ENCODE measurements around the gene SRGAP3. TPM values are rescaled to one million over a fixed set of nuclear protein-coding genes. Genes with fewer than 3 reads are reported as not detected.

Gene SRGAP3
- total RNA-seq, 4 donors from 2014 or later = 2.4 to 35.5 (median 8.2) TPM

DNA sequence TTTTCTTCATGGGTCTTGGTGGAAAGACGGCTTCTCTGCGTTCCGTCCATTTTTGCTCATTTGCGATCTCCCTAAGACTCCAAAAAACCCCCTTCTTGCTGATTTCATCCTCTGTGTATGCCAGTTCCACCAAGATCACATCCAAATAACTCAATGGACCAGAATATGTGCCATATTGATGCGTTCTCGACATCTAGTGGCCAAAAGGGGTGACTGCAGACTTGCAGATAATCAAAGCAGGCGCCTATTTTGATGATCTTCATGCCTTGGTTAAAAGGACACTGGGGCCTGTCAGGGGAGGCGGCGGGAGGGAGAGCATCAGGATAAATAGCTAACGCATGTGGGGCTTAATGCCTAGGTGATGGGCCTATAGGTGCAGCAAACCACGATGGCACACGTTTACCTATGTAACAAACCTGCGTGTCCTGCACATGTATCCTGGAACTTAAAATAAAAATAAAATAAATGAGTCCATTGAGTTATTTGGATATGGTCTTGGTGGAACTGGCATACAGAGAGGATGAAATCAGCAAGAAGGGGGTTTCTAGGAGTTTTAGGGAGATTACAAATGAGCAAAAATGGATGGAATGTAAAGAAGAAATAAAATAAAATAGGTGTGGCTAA, 182.0 kb downstream of the SRGAP3 start:
- H3K27ac ChIP-seq = peak overlapping the region in 1 of 2 donors; percentile 49
- intact Hi-C loops (cut with DNase I; ENCODE audit: low total_unique reads) = loop anchor here (10.0 kb wide), 1 partner anchor 73 kb away; no protein-coding TSS in a partner anchor
- DNase-seq = peak; percentile 57 to 61
- no peaks in the 10 kb centered on the region for H3K4me1 ChIP-seq
- H3K4me3 ChIP-seq = no peak overlapping the region
- H3K27me3 ChIP-seq = no peaks in the 10 kb centered on the region
- no peaks in the 10 kb centered on the region for H3K36me3 ChIP-seq
- H3K9me3 ChIP-seq = no peaks in the 10 kb centered on the region
- TF ChIP-seq, protein P1, sequence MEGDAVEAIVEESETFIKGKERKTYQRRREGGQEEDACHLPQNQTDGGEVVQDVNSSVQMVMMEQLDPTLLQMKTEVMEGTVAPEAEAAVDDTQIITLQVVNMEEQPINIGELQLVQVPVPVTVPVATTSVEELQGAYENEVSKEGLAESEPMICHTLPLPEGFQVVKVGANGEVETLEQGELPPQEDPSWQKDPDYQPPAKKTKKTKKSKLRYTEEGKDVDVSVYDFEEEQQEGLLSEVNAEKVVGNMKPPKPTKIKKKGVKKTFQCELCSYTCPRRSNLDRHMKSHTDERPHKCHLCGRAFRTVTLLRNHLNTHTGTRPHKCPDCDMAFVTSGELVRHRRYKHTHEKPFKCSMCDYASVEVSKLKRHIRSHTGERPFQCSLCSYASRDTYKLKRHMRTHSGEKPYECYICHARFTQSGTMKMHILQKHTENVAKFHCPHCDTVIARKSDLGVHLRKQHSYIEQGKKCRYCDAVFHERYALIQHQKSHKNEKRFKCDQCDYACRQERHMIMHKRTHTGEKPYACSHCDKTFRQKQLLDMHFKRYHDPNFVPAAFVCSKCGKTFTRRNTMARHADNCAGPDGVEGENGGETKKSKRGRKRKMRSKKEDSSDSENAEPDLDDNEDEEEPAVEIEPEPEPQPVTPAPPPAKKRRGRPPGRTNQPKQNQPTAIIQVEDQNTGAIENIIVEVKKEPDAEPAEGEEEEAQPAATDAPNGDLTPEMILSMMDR (IDR thresholded peaks at IDR 0.05) = peak; percentile 78 to 93 (median 83)
- TF ChIP-seq POLR2A (IDR thresholded peaks at IDR 0.05) = no peak

DNA sequence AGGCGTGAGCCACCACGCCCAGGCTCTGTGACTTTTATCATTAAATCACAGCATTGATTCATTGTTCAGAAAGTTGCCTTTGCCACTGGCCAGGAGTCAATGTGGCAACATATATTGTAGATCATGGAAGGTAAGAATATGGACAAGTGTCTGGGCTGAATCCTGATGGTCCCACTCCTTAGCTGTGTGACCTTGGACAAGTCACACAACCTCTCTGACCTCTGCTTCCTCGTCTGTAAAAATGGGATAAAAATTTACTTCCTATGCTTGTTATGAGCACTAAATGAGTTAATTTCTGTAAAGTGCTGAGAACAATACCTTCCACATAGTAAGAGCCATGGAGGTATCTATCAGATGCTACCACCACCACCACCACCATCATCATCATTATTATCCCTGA, 182.7 kb downstream of the SRGAP3 start:
- Histone ChIP-seq H3K27ac (no peak overlapping the region), H3K36me3 (no peaks in the 10 kb centered on the region), H3K4me3 (no peak overlapping the region), H3K9me3 (no peaks in the 10 kb centered on the region), H3K4me1 (no peaks in the 10 kb centered on the region), H3K27me3 (no peaks in the 10 kb centered on the region)
- TF ChIP-seq POLR2A (IDR thresholded peaks at IDR 0.05) = no peak
- TF ChIP-seq, protein P1 (IDR thresholded peaks at IDR 0.05) = no peak
- no peak for DNase-seq
- intact Hi-C loops (cut with DNase I; ENCODE audit: low total_unique reads) = loop anchor here (10.0 kb wide), 1 partner anchor 72 kb away; no protein-coding TSS in a partner anchor

DNA sequence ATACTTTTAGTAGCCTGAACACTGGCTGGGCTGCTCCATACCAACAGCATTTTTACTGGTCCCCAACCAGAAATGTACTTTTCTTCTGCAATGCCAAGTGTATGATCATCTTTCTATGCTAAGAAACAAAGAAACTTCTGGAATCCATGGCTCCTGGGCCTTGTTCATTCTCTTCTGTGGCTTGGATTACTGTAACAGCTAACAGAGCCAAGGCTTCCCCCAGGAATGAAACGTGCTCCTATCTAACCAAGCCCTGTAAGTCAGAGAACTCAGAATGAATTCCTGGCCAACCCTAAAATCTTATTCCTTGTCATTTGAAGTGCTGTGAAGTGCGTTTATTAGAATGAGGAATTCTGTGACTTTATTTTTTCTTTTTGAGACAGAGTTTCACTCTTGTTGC, 183.3 kb downstream of the SRGAP3 start:
- intact Hi-C loops (cut with DNase I; ENCODE audit: low total_unique reads) = loop anchor here (10.0 kb wide), 1 partner anchor 71 kb away; no protein-coding TSS in a partner anchor
- Histone ChIP-seq H3K27ac (no peak overlapping the region), H3K36me3 (no peaks in the 10 kb centered on the region), H3K27me3 (no peaks in the 10 kb centered on the region), H3K4me3 (no peak overlapping the region), H3K4me1 (no peaks in the 10 kb centered on the region), H3K9me3 (no peaks in the 10 kb centered on the region)
- no peak for DNase-seq
- TF ChIP-seq, protein P1 (IDR thresholded peaks at IDR 0.05) = no peak
- no peak for TF ChIP-seq POLR2A (IDR thresholded peaks at IDR 0.05)

DNA sequence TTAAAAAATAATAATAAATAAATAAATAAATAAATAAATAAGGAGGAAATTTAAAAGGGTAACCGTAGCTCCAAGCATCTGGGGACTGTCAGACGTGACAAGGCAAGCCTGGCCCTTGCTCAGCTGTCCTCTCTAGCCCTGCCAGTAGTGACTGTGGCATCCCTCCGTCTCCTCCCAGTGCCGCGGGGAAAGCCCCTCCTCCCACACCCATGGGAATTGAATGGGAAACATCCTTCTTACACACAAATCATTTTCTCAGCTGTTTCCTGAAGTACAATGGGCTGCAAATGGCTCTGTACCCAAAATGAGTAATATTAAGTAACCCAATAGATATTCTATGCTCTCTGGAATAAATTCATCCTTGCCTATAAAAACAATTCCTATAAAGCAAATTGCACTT, 184.6 kb downstream of the SRGAP3 start:
- Histone ChIP-seq H3K36me3 (no peaks in the 10 kb centered on the region), H3K27ac (no peak overlapping the region), H3K4me1 (no peaks in the 10 kb centered on the region), H3K27me3 (no peaks in the 10 kb centered on the region), H3K9me3 (no peaks in the 10 kb centered on the region), H3K4me3 (no peak overlapping the region)
- DNase-seq = no peak
- no peak for TF ChIP-seq POLR2A (IDR thresholded peaks at IDR 0.05)
- TF ChIP-seq, protein P1 (IDR thresholded peaks at IDR 0.05) = no peak
- intact Hi-C loops (cut with DNase I; ENCODE audit: low total_unique reads) = loop anchor here (10.0 kb wide), 1 partner anchor 70 kb away; no protein-coding TSS in a partner anchor

DNA sequence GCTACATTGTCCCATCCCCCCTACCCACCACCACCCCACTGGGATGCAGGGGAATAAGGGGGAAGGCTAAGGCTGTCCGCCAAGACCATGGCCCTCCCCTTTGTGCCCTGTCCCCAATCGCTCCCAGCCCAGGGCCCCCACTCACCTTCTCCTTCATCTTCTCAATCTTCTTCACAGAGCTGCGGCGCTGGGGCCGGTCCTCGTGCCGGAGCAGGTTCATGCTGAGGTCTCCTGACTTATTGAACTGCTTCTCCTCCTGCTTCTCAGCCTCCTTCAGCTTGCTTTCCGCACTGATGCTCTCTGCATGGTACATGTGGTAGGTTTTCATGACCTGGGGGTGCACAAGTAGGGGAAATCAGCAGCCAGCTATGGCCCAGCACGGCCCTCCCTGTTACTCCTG, 185.2 kb downstream of the SRGAP3 start:
- TF ChIP-seq, protein P1 (IDR thresholded peaks at IDR 0.05) = no peak
- no peak for TF ChIP-seq POLR2A (IDR thresholded peaks at IDR 0.05)
- no peak overlapping the region for H3K27ac ChIP-seq
- no peak overlapping the region for H3K4me3 ChIP-seq
- intact Hi-C loops (cut with DNase I; ENCODE audit: low total_unique reads) = loop anchor here (10.0 kb wide), 1 partner anchor 69 kb away; no protein-coding TSS in a partner anchor
- H3K27me3 ChIP-seq = no peaks in the 10 kb centered on the region
- H3K4me1 ChIP-seq = no peaks in the 10 kb centered on the region
- no peak for DNase-seq
- H3K36me3 ChIP-seq = no peaks in the 10 kb centered on the region
- H3K9me3 ChIP-seq = no peaks in the 10 kb centered on the region

All from uterus (tissue), 4 donors.